GM12891 (cell line): Measurements from ENCODE around the gene SPATA21.

Experiments
- POLR2A ChIP-seq: IDR thresholded peaks from 2 replicates; pipeline ENCODE4 v1.6.1; 2011; ENCODE audit warnings: low read depth, low read length, control low read depth
- POLR2AphosphoS5 ChIP-seq: IDR thresholded peaks from 2 replicates; pipeline ENCODE4 v1.6.1; 2011; ENCODE audit warnings: low read depth, low read length, control low read depth
- POU2F2 ChIP-seq: IDR thresholded peaks from 2 replicates; pipeline ENCODE4 v1.6.1; 2011; ENCODE audit warnings: low read depth, mild to moderate bottlenecking, control low read depth, low read length, moderate library complexity
- TAF1 ChIP-seq: IDR thresholded peaks from 2 replicates; pipeline ENCODE4 v1.6.1; 2011; ENCODE audit warnings: low read depth, low read length, control low read depth

DNA sequence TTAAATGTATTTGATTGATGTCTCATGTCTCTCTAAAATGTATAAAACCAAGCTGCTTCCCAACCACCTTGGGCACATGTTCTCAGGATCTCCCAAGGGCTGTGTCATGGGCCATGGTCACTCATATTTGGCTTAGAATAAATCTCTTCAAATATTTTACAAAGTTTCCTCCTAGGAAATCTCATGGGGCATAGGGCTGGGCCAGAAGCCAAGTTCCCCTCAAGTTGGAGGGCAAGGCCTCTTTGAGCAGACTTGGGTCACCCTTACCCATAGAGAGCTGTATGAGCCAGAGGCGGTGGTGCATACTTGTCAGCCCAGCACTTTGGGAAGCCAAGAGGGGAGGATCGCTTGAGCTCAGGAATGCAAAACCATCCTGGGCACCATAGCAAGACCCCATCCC, 82.6 kb downstream of the SPATA21 start:
- TF ChIP-seq TAF1 (no peak), POLR2A (no peak), POLR2AphosphoS5 (no peak), POU2F2 (no peak)
